Endometrium (tissue), 2 donors: ENCODE results near the gene NFKBIE.
"Not testable (repeated sequence)": the region's sequence is repeated elsewhere in the genome, so short reads cannot be mapped to it uniquely, and the experiment has no call there.

Source experiments
- FAIRE-seq: peaks from 2 replicates; lab custom pipeline; 2012; peaks lifted over from hg19 to GRCh38; lab: Jason Lieb, UNC
- donor health status: control.
- donor health status: control.

The NFKBIE gene

DNA sequence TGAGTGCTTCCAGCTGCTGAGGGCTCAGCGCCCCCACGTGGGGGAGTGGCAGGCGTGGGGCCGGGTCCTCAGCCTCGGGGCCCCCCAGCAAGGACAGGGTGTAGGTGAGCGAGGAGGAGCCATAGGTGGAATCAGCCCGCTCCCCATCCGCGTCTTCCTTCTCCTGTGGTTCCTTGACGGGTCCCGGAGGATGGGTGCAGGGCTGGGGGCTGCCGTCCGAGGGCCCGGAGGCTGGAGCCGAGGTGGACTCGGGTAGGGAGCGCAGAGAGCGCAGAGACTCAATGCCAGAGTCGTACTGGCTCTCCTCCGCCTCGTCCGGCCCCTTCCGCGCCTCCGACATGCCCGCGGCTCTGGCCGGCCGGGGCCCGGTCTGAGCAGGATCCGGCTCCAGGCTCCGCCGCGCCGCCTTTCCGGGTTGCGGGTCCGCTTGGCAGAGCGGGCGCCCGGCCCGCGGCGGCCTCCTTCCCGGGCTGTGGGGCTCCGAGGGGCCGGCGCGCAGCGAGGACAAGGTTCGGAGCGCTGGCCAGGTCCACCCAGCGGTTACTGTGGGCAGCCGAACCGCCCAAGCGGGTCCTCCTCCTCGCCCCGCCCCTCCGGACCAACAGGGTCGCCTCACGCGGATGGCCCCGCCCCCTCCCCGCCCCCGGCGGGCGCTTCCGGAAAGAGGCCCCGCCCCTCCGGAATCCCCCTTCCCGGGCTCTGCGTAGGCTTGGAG is at the start of gene NFKBIE:
TSS of gene NFKBIE (minus strand) at position 545 of the 715 bp plus-strand sequence. CDS start at position 340, 205 bp downstream.
- no peak for FAIRE-seq

- not testable (repeated sequence) for FAIRE-seq
These were observed 49.3 kb upstream of the NFKBIE start for GRCh38 chr6:44314657-44315056.

DNA sequence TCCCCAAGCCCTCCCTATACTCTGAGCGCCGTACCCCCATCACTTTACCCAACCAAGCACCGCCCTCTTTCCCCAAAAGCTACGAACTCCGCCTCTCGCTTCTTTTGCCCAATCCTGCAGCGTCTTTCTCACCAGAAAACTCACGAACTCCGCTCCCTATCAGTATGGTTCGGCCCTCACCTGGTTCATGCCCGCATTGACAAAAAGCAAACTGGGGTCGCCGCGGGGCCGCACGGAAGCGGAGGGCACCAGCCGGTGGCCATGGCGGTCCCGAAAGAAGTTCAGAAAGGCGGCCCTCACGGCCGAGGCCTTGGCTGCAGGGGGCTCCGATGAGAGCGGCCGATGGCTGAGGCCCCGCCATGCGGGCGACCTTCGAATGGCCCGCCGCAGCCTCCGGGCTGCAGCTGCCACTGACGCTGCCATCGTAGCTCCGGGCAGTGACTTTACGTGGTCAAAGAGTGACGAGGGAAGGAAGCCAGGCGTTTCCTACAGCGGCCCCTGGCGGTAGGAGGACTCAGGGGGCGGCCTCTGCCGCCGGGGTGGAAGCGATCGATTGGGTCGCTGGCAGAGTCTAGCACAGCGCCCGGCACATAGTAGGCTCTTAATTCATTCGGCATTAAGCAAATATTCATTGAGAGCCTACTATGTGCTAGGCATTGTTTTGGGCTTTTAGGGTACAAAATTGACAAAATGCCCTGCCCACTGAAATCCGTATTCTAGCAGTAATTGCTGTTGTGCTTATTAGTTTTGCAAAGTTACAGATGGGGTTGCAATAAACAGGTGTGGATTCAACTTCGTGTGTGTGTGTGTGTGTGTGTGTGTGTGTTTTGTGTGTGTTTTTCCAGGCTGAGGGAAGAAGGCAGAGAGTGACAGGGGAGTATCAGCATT is 47.8 kb upstream of the NFKBIE start, which contains the start of gene AARS2:
TSS of gene AARS2 (minus strand) at position 447 of the 888 bp plus-strand sequence. CDS start at position 423, 24 bp downstream.
- FAIRE-seq = no peak

GRCh38 chr6:44311767-44312166 is 46.4 kb upstream of the NFKBIE start:
- FAIRE-seq = no peak

DNA sequence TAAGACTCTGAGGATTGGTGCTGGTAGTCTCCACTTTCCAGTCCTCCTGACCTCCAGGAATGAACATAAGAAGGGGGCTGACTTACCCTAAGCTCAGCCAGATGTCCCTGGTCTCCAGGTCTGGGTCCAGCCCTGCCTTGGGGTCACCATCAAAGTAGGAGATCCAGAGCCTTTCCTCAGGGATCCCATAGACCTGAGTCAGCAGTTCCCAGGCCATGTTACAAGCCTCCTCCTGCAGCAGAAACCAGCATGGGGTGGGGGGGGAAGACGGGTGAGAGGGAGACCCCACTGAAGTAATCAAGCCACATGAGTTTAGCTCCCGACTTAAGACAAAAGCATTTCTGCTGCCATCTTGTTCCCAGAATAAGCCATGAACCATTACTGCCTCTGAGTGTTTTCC is 46.0 kb upstream of the NFKBIE start:
- no peak for FAIRE-seq

GRCh38 chr6:44310241-44310640 is 44.9 kb upstream of the NFKBIE start:
- no peak for FAIRE-seq

GRCh38 chr6:44309631-44310030 is 44.3 kb upstream of the NFKBIE start:
- FAIRE-seq = no peak

- no peak for FAIRE-seq
These were observed 43.7 kb upstream of the NFKBIE start for GRCh38 chr6:44309092-44309491.

DNA sequence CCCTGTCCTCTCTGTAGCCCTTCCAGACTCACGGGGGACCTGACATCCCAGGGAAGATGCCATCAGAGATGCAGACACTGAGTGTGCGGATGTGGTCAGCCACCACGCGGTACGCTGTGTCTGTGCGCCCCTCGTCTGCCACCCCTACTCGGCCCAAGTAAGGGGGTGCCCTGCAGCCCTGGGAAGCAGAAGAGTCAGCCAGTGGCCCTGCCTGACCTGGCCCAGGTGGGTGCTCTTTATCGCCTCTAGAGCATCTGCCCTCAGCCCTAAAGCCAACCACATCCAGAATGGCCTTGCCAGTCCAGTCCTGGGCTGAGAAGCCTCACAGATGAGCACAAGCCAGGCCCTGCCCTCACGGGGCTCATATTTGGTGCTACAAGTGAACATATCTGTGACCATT is 41.9 kb upstream of the NFKBIE start:
- no peak for FAIRE-seq

GRCh38 chr6:44306710-44307109 is 41.4 kb upstream of the NFKBIE start:
- no peak for FAIRE-seq

DNA sequence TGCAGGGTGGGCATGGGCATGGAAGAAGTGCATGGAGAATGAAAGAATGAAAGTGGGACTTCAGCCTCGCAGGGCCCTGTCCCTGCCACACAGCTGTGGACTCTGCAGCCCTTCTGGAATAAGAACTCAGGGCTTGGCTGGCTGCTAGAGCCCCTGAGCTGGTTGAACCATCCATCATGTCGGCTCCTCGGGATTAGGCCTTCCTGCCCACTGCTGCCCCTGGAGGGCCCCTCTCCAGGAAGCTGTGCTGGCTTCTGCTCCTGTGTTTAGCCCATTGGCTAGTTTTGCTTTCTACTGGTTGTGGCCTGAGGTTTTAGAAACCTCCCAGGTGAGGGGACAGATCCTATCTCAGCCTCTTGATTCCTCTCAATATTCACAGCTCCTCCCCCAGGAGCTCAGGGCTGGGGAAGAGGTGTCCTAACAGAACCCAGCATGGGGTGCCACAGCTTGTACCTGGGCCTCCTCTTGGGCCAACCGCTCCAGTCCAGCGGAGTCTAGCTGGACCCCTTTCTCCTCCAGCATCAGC is 39.9 kb upstream of the NFKBIE start:
- FAIRE-seq = no peak

GRCh38 chr6:44304282-44305199 is 39.2 kb upstream of the NFKBIE start:
- no peak for FAIRE-seq

- no peak for FAIRE-seq
These were observed 38.5 kb upstream of the NFKBIE start for GRCh38 chr6:44303842-44304241.

DNA sequence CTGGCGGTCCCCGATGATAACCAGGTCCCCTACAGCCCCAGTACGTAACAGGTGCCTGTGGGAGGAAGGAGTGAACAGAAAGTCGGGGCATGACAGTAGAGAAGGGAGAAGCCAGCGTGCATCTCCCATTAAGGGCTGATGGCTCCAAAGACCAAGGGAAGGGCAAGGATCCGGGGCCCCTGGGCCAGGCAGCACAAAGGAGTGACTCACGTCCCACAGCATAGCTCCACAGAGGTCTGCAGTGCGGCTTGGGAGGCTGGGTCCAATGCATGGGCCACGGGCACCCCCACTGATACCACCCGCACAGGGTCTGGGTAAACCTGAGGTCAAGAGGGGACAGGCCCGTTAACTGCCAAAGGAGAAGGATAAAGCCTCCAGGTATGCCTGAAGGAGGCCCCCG is 37.5 kb upstream of the NFKBIE start:
- no peak for FAIRE-seq

DNA sequence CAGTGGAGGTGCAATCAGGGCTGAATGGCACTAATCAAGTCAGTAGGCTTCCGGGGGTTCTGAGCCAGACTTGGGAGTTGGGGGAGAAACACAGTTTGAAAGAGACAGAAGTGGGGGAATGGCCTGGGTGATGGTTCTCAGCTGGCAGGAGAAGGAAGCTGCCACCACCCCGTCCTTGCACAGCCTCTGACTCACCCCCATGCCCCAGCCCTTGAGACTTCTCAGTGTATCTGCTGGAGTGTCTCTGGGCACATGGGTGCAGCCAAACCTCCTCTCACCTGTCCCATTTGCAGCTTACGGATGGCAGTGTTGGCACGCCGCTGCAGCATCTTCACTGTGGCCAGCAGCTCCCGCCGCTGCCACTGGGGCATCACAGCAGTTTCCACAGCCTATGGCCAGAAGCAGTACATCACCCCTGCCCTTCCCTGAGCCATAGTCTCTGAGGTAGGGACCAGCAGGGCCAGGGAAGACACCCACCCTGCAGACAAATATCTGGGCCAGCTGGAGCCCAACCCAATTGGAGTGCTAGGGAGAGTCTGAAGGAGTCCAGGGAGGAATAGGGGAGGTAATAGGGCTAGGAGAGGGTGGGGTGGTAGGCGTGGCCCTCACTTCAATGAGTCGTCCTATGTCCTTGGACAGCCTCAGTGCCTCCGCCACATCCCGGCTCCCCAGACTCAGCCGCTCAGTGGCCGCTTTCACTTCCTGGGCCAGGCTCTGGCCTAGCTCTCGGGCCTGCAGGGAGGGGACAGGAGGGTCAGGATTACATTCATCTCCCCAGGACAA is 36.6 kb upstream of the NFKBIE start:
- no peak for FAIRE-seq

GRCh38 chr6:44301106-44301505 is 35.8 kb upstream of the NFKBIE start:
- no peak for FAIRE-seq

- FAIRE-seq = no peak
These were observed 35.0 kb upstream of the NFKBIE start for GRCh38 chr6:44300292-44300823.

DNA sequence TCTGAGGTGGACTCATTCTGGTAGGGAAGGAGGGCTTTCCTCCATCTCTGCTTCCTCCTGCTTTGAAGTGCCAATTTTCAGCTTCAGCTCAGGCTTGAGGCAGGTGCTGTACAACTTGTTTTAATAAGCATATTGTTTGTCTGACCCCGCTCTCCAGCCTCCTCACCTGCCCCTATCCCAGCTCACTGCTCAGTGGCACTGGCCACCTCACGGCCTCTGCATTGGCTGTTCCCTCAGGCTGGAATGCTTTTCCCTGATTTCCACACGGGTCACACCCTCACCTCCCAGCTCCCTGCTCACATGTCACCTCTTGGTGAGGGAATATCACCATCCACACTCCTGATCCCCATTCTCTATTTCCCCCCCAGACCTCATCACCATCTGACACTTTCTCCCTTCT is 33.5 kb upstream of the NFKBIE start:
- FAIRE-seq = no peak

GRCh38 chr6:44298055-44298803 is 32.9 kb upstream of the NFKBIE start:
- FAIRE-seq = no peak
